GM21528 (cell line): ENCODE results near the gene DYRK1A.

ENCODE experiments used
- ATAC-seq: cut with Tn5 transposase; IDR thresholded peaks from one replicate; pipeline ENCODE4 v1.9.1; 2021; ENCODE audit warnings: mild to moderate bottlenecking, moderate library complexity; ENCODE audit not compliant: unreplicated experiment, low FRiP score

Gene DYRK1A

GRCh38 chr21:37414292-37415253 lies 48.0 kb downstream of the DYRK1A start:
- ATAC-seq = no peak

GRCh38 chr21:37415939-37416338 lies 49.4 kb downstream of the DYRK1A start:
- ATAC-seq = no peak

- no peak for ATAC-seq
Observed at GRCh38 chr21:37416914-37417313, 50.3 kb downstream of the DYRK1A start.

- no peak for ATAC-seq
Observed at GRCh38 chr21:37419228-37419906, 52.8 kb downstream of the DYRK1A start.

GRCh38 chr21:37421306-37421705 lies 54.7 kb downstream of the DYRK1A start:
- no peak for ATAC-seq

- ATAC-seq = no peak
Observed at GRCh38 chr21:37422382-37422781, 55.8 kb downstream of the DYRK1A start.

GRCh38 chr21:37423103-37423502 lies 56.5 kb downstream of the DYRK1A start:
- ATAC-seq = no peak

GRCh38 chr21:37424396-37424795 lies 57.8 kb downstream of the DYRK1A start:
- ATAC-seq = no peak

GRCh38 chr21:37425001-37425400 lies 58.4 kb downstream of the DYRK1A start:
- no peak for ATAC-seq

- no peak for ATAC-seq
Observed at GRCh38 chr21:37425684-37426083, 59.1 kb downstream of the DYRK1A start.

GRCh38 chr21:37427221-37427620 lies 60.6 kb downstream of the DYRK1A start:
- no peak for ATAC-seq

GRCh38 chr21:37429356-37429755 lies 62.8 kb downstream of the DYRK1A start:
- no peak for ATAC-seq

- no peak for ATAC-seq
Observed at GRCh38 chr21:37430184-37430821, 63.7 kb downstream of the DYRK1A start.

- no peak for ATAC-seq
Observed at GRCh38 chr21:37431243-37431642, 64.7 kb downstream of the DYRK1A start.

- ATAC-seq = no peak
Observed at GRCh38 chr21:37432710-37433455, 66.3 kb downstream of the DYRK1A start.

GRCh38 chr21:37433456-37433840 lies 66.9 kb downstream of the DYRK1A start:
- ATAC-seq = no peak

GRCh38 chr21:37435120-37435519 lies 68.5 kb downstream of the DYRK1A start:
- no peak for ATAC-seq

- ATAC-seq = no peak
Observed at GRCh38 chr21:37435711-37436110, 69.1 kb downstream of the DYRK1A start.

GRCh38 chr21:37436174-37436573 lies 69.6 kb downstream of the DYRK1A start:
- ATAC-seq = no peak

GRCh38 chr21:37437376-37438080 lies 71.0 kb downstream of the DYRK1A start:
- ATAC-seq = no peak
